Breast epithelium (tissue), 4 donors: ENCODE measurements around the gene GBF1. TPM values are rescaled to one million over a fixed set of nuclear protein-coding genes. Genes with fewer than 3 reads are reported as not detected.

Experiments used
- DNase-seq, 2 donors: peaks; one replicate each; pipeline ENCODE4 v3.0.0-alpha.2; 2019; ENCODE audit warnings: low spot score in 2 of 2
- H3K27ac ChIP-seq, 2 donors: fragments of 200-600 bp; sonication (generic) in 1 of 2; one replicate each; pipeline ENCODE4 v1.5.1; 2016 to 2019; ENCODE audit warnings: mild to moderate bottlenecking in 1 of 2
- H3K27me3 ChIP-seq, 2 donors: fragments of 200-600 bp; sonication (generic) in 1 of 2; one replicate each; pipeline versions ENCODE4 v1.5.1 to v1.6.0; 2017 to 2019; ENCODE audit warnings: control low read depth in 1 of 2, mild to moderate bottlenecking in 1 of 2
- H3K36me3 ChIP-seq: fragments of 200-600 bp; one replicate; pipeline ENCODE4 v1.5.1; 2019
- H3K4me1 ChIP-seq, 2 donors: fragments of 200-600 bp; sonication (generic); one replicate each; pipeline ENCODE4 v1.5.1; 2016 to 2019; ENCODE audit warnings: control low read depth in 1 of 2
- H3K4me3 ChIP-seq, 3 donors: fragments of 200-600 bp; sonication (generic); 1 replicate in 2 of 3; 2 replicates in 1 of 3; pipeline ENCODE4 v1.5.1; 2016 to 2019; ENCODE audit warnings: mild to moderate bottlenecking in 3 of 3, moderate library complexity in 2 of 3
- H3K9me3 ChIP-seq, 2 donors: fragments of 200-600 bp; sonication (generic) in 1 of 2; one replicate each; pipeline ENCODE4 v1.5.1; 2016 to 2019; ENCODE audit warnings: control low read depth in 1 of 2
- POLR2A ChIP-seq: fragments of 450-650 bp; IDR thresholded peaks from one replicate; pipeline ENCODE4 v1.6.1; 2016; ENCODE audit warnings: antibody characterized with exemption, mild to moderate bottlenecking, moderate library complexity
- POLR2AphosphoS5 ChIP-seq, 3 donors: sonication (generic); formaldehyde crosslinking; IDR thresholded peaks; one replicate each; pipeline ENCODE4 v1.6.1; 2017; ENCODE audit warnings: antibody characterized with exemption in 3 of 3
- intact Hi-C: fragments of 100-400 bp; cut with DNase I; formaldehyde crosslinking; loops from one replicate; pipeline ENCODE4 v1.15.1; 2023; ENCODE audit warnings: low total_unique reads
- total RNA-seq, 3 donors: library from RNA; depleted of rRNA; stranded (reverse); fragments of >200 nt; gene quantifications; one replicate each; pipeline ENCODE4 v1.1.0, GENCODE V29; 2016
- TF ChIP-seq, protein P1 (sequence below), 3 donors: fragments of 450-650 bp; IDR thresholded peaks; one replicate each; pipeline ENCODE4 v1.5.1; 2016 to 2017; ENCODE audit warnings: antibody characterized with exemption in 3 of 3, mild to moderate bottlenecking in 3 of 3, moderate library complexity in 3 of 3

Gene GBF1
- total RNA-seq, 3 donors from 2014 or later = 25.8 to 32.1 (median 25.9) TPM

- Histone ChIP-seq H3K4me1 (no peaks in the 10 kb centered on the region), H3K9me3 (no peaks in the 10 kb centered on the region), H3K4me3 (no peak overlapping the region), H3K27ac (no peak overlapping the region), H3K36me3 (no peaks in the 10 kb centered on the region), H3K27me3 (no peaks in the 10 kb centered on the region)
- no peak for DNase-seq
- intact Hi-C loops = loop anchor here (10.0 kb wide), 1 partner anchor 118 kb away; the partner anchor contains the start of gene ELOVL3
- no peak for TF ChIP-seq POLR2AphosphoS5 (IDR thresholded peaks at IDR 0.05)
- no peak for TF ChIP-seq POLR2A
- TF ChIP-seq, protein P1, sequence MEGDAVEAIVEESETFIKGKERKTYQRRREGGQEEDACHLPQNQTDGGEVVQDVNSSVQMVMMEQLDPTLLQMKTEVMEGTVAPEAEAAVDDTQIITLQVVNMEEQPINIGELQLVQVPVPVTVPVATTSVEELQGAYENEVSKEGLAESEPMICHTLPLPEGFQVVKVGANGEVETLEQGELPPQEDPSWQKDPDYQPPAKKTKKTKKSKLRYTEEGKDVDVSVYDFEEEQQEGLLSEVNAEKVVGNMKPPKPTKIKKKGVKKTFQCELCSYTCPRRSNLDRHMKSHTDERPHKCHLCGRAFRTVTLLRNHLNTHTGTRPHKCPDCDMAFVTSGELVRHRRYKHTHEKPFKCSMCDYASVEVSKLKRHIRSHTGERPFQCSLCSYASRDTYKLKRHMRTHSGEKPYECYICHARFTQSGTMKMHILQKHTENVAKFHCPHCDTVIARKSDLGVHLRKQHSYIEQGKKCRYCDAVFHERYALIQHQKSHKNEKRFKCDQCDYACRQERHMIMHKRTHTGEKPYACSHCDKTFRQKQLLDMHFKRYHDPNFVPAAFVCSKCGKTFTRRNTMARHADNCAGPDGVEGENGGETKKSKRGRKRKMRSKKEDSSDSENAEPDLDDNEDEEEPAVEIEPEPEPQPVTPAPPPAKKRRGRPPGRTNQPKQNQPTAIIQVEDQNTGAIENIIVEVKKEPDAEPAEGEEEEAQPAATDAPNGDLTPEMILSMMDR (IDR thresholded peaks at IDR 0.05) = no peak
Observed at GRCh38 chr10:102342958-102343357, 97.6 kb downstream of the GBF1 start.

GRCh38 chr10:102344067-102344466, 98.7 kb downstream of the GBF1 start:
- Histone ChIP-seq H3K4me1 (no peaks in the 10 kb centered on the region), H3K27me3 (no peaks in the 10 kb centered on the region), H3K36me3 (no peaks in the 10 kb centered on the region), H3K27ac (no peak overlapping the region), H3K9me3 (no peaks in the 10 kb centered on the region), H3K4me3 (no peak overlapping the region)
- DNase-seq = no peak
- intact Hi-C loops = loop anchor here (10.0 kb wide), 1 partner anchor 119 kb away; the partner anchor contains the start of gene ELOVL3
- TF ChIP-seq POLR2A (no peak), POLR2AphosphoS5 (IDR thresholded peaks at IDR 0.05) (no peak)
- TF ChIP-seq, protein P1 (IDR thresholded peaks at IDR 0.05) = no peak

DNA sequence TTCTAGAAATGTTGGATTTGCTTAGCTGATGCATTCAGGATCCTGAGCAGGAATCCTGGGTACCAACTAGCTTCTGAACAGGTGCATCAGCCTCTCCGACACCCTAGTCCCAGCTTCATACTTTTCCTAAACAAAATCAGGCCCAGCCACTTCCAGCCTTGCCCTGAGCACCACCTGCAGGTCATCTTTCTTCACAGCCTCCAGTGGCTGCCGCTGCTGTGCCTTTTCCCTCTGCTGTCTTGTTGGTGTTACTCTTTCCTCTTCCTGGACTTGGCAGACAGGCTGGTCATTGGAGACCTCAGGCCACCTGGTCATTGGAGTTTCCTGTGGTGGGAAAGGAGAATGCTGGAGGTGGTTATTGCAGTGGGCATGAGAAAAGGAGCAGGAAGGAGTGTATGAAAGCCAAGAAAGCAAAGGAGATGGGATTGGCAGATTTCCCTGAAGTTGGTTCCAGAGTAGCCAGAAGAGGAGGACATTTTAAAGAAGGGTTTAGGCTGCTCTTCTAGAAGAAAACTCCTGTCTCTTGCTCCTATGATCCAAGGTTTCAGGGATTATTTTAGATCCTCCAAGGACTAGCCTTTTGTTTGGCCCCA, 102.0 kb downstream of the GBF1 start:
- Histone ChIP-seq H3K36me3 (no peaks in the 10 kb centered on the region), H3K27me3 (no peaks in the 10 kb centered on the region), H3K4me1 (no peaks in the 10 kb centered on the region), H3K9me3 (no peaks in the 10 kb centered on the region), H3K4me3 (no peak overlapping the region), H3K27ac (no peak overlapping the region)
- intact Hi-C loops = loop anchor here (10.0 kb wide), 1 partner anchor 123 kb away; the partner anchor contains the start of gene ELOVL3
- DNase-seq = peak; percentile 29 to 56
- TF ChIP-seq POLR2AphosphoS5 (IDR thresholded peaks at IDR 0.05) = no peak
- TF ChIP-seq, protein P1 (IDR thresholded peaks at IDR 0.05) = peak in 2 of 3 donors; percentile 50 to 57

- no peaks in the 10 kb centered on the region for H3K27me3 ChIP-seq
- H3K9me3 ChIP-seq = no peaks in the 10 kb centered on the region
- H3K4me3 ChIP-seq = no peak overlapping the region
- H3K27ac ChIP-seq = no peak overlapping the region
- no peaks in the 10 kb centered on the region for H3K36me3 ChIP-seq
- no peak for TF ChIP-seq POLR2AphosphoS5 (IDR thresholded peaks at IDR 0.05)
- TF ChIP-seq, protein P1 (IDR thresholded peaks at IDR 0.05) = peak in 2 of 3 donors; percentile 80 to 81
- no peaks in the 10 kb centered on the region for H3K4me1 ChIP-seq
- intact Hi-C loops = no loop called here
- DNase-seq = peak in 1 of 2 donors; percentile 57
Observed at GRCh38 chr10:102352066-102352715, 106.9 kb downstream of the GBF1 start.

DNA sequence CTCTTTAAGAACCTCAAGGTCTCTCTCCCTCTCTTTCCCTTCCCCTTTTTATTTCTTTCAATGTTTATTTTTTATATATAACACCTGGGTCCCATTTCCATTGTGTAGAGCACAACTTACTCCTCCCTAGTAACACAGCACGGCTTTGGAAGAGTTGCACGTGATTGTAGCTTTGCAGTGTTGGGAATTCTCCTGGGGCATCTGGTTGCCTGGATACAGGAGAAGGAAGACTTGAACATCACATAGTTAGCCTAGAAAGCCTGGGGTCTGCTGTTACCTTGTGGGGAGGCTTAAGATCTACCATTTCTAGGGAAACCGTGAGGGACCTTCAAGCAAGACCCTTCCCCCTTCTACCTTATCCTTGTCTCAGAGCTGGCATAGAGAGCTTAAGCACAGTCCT, 109.1 kb downstream of the GBF1 start:
- TF ChIP-seq POLR2AphosphoS5 (IDR thresholded peaks at IDR 0.05) (no peak), POLR2A (no peak)
- TF ChIP-seq, protein P1 (IDR thresholded peaks at IDR 0.05) = no peak
- no peak overlapping the region for H3K4me3 ChIP-seq
- H3K4me1 ChIP-seq = no peaks in the 10 kb centered on the region
- intact Hi-C loops = no loop called here
- peaks cover 12% of the 10 kb centered on the region for H3K36me3 ChIP-seq
- no peaks in the 10 kb centered on the region for H3K9me3 ChIP-seq
- H3K27me3 ChIP-seq = no peaks in the 10 kb centered on the region
- H3K27ac ChIP-seq = no peak overlapping the region
- no peak for DNase-seq
